Measurements from ENCODE around the gene ASIC1. TPM values are rescaled to one million over a fixed set of nuclear protein-coding genes. Genes with fewer than 3 reads are reported as not detected.

Gene ASIC1
- total and polyA plus RNA-seq, 2 of the 13 experiments (the other 11 are each of a cell fraction or from before 2014, with no cell fraction given) = 0.44 to 1.5 TPM

GRCh38 chr12:50084775-50085614, 27.6 kb downstream of the ASIC1 start, which contains the start of gene SMARCD1 (continued):
- TF ChIP-seq ZNF275 (CRISPR knock-in tag; IDR thresholded peaks at IDR 0.05; ENCODE audit: borderline replicate concordance) (no peak), ZFP62 (CRISPR knock-in tag; IDR thresholded peaks at IDR 0.05) (no peak), RBM22 (optimal IDR thresholded peaks at IDR 0.05; ENCODE audit: low read length) (no peak), ZNF816 (CRISPR knock-in tag; IDR thresholded peaks at IDR 0.05; ENCODE audit: borderline replicate concordance) (no peak; the same call in 1 of the 2 replicates), KDM5B (CRISPR knock-in tag; IDR thresholded peaks at IDR 0.05; ENCODE audit: borderline replicate concordance) (no peak), FOXA1 (IDR thresholded peaks at IDR 0.05) (no peak), FOXA1 (CRISPR knock-in tag; IDR thresholded peaks at IDR 0.05) (no peak), NR0B2 (CRISPR knock-in tag; IDR thresholded peaks at IDR 0.05) (no peak), AHR (CRISPR knock-in tag; IDR thresholded peaks at IDR 0.05) (0 out of 2 replicates have a peak, but pooled peaks have one; percentile 45), ZMYM4 (CRISPR knock-in tag; IDR thresholded peaks at IDR 0.05) (peak; percentile 88), MYPOP (CRISPR knock-in tag; IDR thresholded peaks at IDR 0.05) (no peak), ZNF605 (CRISPR knock-in tag; IDR thresholded peaks at IDR 0.05) (no peak), GMEB2 (CRISPR knock-in tag; IDR thresholded peaks at IDR 0.05; ENCODE audit: low read depth) (no peak), TFDP2 (CRISPR knock-in tag; IDR thresholded peaks at IDR 0.05) (peak; percentile 43; the same call in 1 of the 2 replicates), FLYWCH1 (CRISPR knock-in tag; IDR thresholded peaks at IDR 0.05) (no peak), HINFP (CRISPR knock-in tag; IDR thresholded peaks at IDR 0.05; ENCODE audit: low read depth) (peak; percentile 76; the same call in 1 of the 2 replicates), ZNF710 (CRISPR knock-in tag; IDR thresholded peaks at IDR 0.05; ENCODE audit: borderline replicate concordance) (0 out of 2 replicates have a peak, but pooled peaks have one; percentile 48), HOXA5 (CRISPR knock-in tag; IDR thresholded peaks at IDR 0.05) (no peak), ZNF629 (CRISPR knock-in tag; conservative IDR thresholded peaks at IDR 0.05) (no peak), ZNF121 (CRISPR knock-in tag; IDR thresholded peaks at IDR 0.05) (no peak)

Measured in HepG2 (cell line).